Mucosa of rectum (tissue), 2 donors: ENCODE results near the gene PARD3B.

Experiments used
- H3K27ac ChIP-seq, 2 donors: one replicate each; pipeline ENCODE4 v1.7.0; 2013; ENCODE audit warnings: inconsistent platforms in 2 of 2, low read depth in 2 of 2, low read length in 2 of 2
- H3K27me3 ChIP-seq, 2 donors: one replicate each; pipeline ENCODE4 v1.7.0; 2013; ENCODE audit warnings: low read length in 2 of 2; ENCODE audit not compliant: control insufficient read depth in 2 of 2, insufficient read depth in 2 of 2
- H3K36me3 ChIP-seq, 2 donors: one replicate each; pipeline ENCODE4 v1.7.0; 2013; ENCODE audit warnings: low read length in 2 of 2; ENCODE audit not compliant: control insufficient read depth in 2 of 2, insufficient read depth in 2 of 2
- H3K4me1 ChIP-seq, 2 donors: one replicate each; pipeline ENCODE4 v1.7.0; 2013; ENCODE audit warnings: low read length in 2 of 2, mild to moderate bottlenecking in 1 of 2; ENCODE audit not compliant: control insufficient read depth in 2 of 2, insufficient read depth in 2 of 2
- H3K4me3 ChIP-seq, 2 donors: one replicate each; pipeline ENCODE4 v1.7.0; 2013; ENCODE audit warnings: low read length in 2 of 2
- H3K9ac ChIP-seq, 2 donors: one replicate each; pipeline ENCODE4 v1.7.0; 2013; ENCODE audit warnings: low read length in 2 of 2, low read depth in 1 of 2, mild to moderate bottlenecking in 1 of 2
- H3K9me3 ChIP-seq, 2 donors: one replicate each; pipeline ENCODE4 v1.7.0; 2013; ENCODE audit warnings: low read length in 2 of 2; ENCODE audit not compliant: control insufficient read depth in 2 of 2
- donor health status: healthy.
- donor health status: Normal muscosa, but diverticular disease.

PARD3B gene

DNA sequence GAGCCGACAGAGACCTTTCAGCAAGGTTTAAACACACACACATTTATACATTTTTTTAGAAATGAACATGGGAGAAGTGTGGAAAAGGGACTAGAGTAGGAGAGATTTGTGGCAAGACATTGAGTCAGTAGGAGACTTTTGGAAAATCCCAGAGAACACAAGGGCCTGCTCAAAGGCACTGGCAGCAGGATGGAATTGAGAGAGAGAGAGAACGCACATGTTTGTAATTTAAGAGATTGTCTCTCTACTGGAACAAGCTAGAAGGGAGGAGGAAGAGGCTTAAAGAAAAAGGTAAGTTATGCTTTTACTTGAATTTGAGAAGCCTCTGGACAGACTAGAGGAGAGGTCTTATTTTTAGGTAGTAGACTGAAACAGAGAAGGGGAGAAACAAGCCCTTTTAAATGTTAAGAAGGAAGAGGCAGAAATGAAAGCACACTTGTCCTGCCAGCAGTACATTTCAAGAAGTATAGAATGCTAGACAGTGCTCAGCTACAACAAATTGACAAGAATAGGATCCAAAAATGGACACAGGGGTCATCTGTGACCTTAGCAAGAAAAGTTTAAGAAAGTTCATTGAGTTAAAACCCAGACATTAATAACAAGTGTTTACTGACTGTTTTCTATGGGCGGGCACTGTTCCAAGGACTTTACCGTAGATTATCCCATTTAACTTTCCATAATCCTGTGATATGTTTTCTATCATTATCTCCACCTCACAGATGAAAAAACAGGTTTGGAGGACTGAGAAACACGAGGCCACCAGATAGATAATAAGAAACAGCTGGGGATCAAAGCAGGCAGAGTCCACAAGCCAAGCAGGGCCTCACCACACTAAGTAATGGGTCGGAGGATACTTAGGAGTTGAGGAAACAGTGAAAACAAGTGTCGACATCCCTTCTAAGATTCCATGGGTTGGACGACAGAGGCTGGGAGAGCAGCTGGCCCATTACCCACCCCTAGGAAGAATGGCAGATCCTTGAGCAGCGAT is 830.5 kb downstream of the PARD3B start:
- H3K27me3 ChIP-seq, result no peaks in the 10 kb centered on the region
- no peak overlapping the region for H3K27ac ChIP-seq
- H3K4me1 ChIP-seq, result no peaks in the 10 kb centered on the region
- H3K36me3 ChIP-seq, result no peaks in the 10 kb centered on the region
- no peak overlapping the region for H3K4me3 ChIP-seq
- H3K9me3 ChIP-seq, result no peaks in the 10 kb centered on the region
- H3K9ac ChIP-seq, result no peak overlapping the region

DNA sequence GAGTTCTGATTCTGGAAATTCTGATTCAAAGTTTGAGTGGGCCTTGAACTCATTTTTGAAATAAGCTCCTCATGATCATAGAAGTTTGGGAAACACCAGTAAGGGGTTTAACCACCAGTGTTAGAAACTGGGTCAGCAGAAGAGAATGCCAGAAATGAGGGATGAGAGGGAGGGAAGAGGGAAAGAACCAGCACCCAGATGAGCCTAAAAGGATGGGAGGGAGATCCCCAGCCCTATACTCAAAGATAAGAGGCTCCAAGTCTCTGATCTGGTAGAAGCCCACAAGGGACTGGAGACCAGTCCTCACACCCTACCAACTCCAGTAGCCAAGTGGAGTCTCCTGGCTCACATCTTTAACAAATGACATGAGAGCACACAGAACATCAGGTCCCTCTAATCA is 832.0 kb downstream of the PARD3B start:
- Histone ChIP-seq H3K9me3 (no peaks in the 10 kb centered on the region), H3K4me3 (no peak overlapping the region)

DNA sequence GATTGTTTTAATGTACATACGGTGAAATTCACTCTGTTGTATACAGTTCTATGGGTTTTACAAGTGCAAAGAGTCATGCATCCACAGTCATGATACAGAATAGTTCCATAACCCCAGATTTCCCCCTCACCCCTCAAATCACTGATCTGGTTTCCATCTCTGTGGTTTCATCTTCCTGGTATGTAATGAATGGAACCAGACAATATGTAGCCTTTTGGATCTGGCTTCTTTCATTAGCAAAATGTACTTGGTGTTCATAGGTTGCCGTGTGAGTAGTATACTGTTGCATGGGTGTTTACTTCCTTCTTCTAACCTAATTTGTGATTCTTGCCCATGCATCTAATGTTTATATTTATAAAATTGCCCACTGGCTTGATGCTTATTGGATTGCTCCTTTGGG is 838.3 kb downstream of the PARD3B start:
- Histone ChIP-seq H3K36me3 (no peaks in the 10 kb centered on the region), H3K27me3 (no peaks in the 10 kb centered on the region), H3K27ac (no peak overlapping the region), H3K9ac (no peak overlapping the region), H3K4me1 (no peaks in the 10 kb centered on the region), H3K9me3 (no peaks in the 10 kb centered on the region), H3K4me3 (no peak overlapping the region)

More for the DNA sequence above, 832.0 kb downstream of the PARD3B start:
- no peaks in the 10 kb centered on the region for H3K4me1 ChIP-seq
- H3K36me3 ChIP-seq, result no peaks in the 10 kb centered on the region
- H3K27ac ChIP-seq, result no peak overlapping the region
- no peaks in the 10 kb centered on the region for H3K27me3 ChIP-seq
- H3K9ac ChIP-seq, result no peak overlapping the region

DNA sequence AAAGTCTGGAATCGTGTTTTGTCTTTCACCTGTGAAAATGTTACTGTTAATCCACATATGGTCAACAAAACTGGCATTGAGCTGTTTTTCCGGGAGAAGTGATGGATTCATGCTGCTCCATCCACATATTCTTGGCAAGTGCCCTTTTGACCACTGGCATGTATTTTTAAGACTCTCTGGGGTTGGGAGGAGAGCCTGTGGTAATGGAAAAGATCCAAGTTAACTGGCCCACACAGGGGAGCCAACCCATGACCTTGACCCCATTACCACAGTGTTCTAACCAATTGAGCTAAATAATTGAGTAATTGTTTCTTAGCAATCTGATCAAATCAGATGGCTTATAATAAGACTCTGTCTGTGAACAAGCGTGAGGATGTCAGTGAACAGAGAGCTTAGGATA is 840.8 kb downstream of the PARD3B start:
- Histone ChIP-seq H3K4me3 (no peak overlapping the region), H3K36me3 (no peaks in the 10 kb centered on the region), H3K27ac (no peak overlapping the region), H3K9me3 (no peaks in the 10 kb centered on the region), H3K27me3 (no peaks in the 10 kb centered on the region), H3K4me1 (no peaks in the 10 kb centered on the region), H3K9ac (no peak overlapping the region)

DNA sequence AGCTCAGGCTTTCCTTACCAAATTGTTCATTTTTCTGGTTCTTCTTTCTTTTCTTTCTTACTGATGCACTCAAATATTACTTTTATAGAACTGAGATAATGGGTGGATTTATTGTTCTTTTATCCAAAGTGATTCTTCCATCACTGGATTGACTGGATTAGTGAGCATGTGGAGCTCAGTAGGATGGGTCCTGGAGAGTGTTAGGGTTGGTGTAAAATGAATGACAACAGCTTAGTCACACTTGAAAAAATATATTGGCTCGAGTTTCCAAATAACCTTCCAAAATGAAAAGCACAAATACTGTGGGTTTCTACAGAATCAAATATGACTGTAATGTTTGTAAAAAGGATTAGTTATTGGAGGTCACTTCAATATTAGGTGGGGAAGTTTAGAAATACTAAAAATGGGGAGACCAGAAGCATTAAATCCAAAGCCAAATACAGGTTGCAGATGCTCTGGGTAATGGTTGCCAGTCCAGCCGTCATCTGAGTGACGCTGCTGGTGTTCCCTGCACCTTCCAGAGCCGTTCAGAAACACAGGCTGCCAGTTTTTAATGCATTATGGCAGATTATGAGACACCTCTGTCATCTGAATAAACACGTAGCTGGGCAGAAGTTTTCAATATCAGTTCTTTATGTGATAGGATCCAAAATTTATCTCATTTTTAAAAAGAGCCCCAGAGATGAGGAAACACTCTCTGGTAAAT is 842.2 kb downstream of the PARD3B start:
- Histone ChIP-seq H3K9me3 (no peaks in the 10 kb centered on the region), H3K4me3 (no peak overlapping the region), H3K27me3 (no peaks in the 10 kb centered on the region), H3K9ac (no peak overlapping the region), H3K27ac (no peak overlapping the region), H3K36me3 (no peaks in the 10 kb centered on the region), H3K4me1 (no peaks in the 10 kb centered on the region)

DNA sequence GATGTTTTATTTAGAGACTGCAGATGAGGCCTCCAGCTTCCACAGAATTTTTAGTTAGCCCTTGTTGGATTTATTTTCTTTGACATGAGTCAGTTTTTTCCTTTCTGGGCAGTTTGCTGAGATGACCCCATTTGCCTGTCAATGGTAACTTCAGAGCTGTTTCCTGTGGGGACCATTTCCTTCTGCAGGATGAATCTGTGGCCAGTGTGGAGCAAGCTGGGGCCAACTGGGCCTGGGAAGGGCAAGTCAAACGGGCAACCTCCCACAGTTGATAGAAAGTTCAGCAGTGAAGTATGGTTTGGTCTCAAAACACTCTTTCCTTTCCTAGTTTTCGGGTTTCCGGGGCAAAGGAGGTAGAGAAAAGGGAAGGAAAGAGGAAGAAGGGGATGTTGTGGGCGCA is 845.6 kb downstream of the PARD3B start:
- no peak overlapping the region for H3K4me3 ChIP-seq
- no peak overlapping the region for H3K9ac ChIP-seq
- no peaks in the 10 kb centered on the region for H3K9me3 ChIP-seq
- H3K4me1 ChIP-seq, result no peaks in the 10 kb centered on the region
- H3K36me3 ChIP-seq, result no peaks in the 10 kb centered on the region
- no peak overlapping the region for H3K27ac ChIP-seq
- no peaks in the 10 kb centered on the region for H3K27me3 ChIP-seq

DNA sequence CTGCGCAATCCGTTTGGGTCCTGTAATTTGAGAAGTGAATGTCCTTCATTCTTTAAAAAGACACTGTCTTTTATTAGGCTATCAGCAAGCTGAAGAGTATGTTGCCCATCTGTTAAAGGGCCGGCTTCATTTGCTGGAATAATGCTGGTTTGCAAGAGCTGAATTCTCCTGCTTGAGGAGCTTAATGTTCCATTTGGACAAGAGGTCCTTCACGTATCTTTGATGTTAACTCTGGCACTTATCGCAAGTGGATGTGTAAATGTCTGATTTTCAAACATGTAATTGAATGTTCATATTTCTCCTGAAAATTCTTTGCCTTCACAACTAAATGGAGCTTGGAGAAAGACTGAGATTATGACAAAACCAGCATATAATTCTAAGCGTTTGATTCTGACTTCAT is 856.2 kb downstream of the PARD3B start:
- no peaks in the 10 kb centered on the region for H3K4me1 ChIP-seq
- H3K36me3 ChIP-seq, result no peaks in the 10 kb centered on the region
- H3K4me3 ChIP-seq, result no peak overlapping the region
- no peaks in the 10 kb centered on the region for H3K9me3 ChIP-seq
- no peaks in the 10 kb centered on the region for H3K27me3 ChIP-seq
- H3K27ac ChIP-seq, result no peak overlapping the region
- no peak overlapping the region for H3K9ac ChIP-seq

DNA sequence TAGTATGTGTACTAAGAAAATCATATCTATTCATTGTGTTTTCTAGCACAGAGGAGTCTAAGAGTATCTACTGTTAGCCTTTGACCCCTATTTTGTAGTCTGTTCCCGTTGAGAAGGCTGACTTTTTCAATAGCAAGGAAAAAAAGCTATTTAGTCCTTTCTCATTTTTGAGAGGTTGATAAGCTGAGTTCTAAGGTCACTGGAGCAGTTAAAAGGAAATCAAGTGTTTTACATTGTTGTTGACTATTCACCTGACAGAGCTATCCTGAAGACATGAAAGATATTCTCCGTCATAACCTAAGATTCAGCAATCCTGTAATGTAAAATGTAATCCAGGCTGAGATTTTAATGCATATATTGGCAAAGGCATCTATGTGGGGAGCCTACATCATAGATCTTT is 856.7 kb downstream of the PARD3B start:
- Histone ChIP-seq H3K36me3 (no peaks in the 10 kb centered on the region), H3K27ac (no peak overlapping the region), H3K4me1 (no peaks in the 10 kb centered on the region), H3K9me3 (no peaks in the 10 kb centered on the region), H3K27me3 (no peaks in the 10 kb centered on the region), H3K4me3 (no peak overlapping the region), H3K9ac (no peak overlapping the region)

DNA sequence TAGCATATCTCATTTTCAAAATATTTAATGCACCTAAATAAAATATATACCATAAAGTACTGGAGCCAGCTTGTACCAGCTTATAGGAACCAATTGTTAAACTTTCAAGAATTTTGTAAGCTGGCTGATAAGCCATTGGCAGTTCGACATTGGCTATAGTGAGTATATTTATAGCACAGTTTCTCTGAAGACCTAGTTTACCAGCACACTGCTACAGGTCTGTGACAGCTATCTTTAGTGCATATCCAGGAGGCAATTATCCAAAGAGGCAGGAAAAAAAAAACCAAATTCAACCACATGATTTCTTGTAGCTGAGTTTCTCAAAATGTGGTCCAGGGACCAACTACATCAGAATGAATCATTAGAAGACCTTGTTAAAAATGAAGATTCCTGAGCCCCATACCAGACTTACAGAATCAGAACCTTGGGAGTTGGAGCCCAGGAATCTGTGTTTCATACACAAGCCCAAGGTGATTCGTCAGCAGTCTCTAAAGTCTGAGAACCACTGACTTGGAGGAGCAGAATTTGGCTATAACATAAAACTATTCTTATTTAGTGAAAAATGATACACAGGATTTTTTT is 858.1 kb downstream of the PARD3B start:
- Histone ChIP-seq H3K36me3 (no peaks in the 10 kb centered on the region), H3K27ac (no peak overlapping the region), H3K4me3 (no peak overlapping the region), H3K27me3 (no peaks in the 10 kb centered on the region), H3K9me3 (no peaks in the 10 kb centered on the region), H3K4me1 (no peaks in the 10 kb centered on the region), H3K9ac (no peak overlapping the region)

DNA sequence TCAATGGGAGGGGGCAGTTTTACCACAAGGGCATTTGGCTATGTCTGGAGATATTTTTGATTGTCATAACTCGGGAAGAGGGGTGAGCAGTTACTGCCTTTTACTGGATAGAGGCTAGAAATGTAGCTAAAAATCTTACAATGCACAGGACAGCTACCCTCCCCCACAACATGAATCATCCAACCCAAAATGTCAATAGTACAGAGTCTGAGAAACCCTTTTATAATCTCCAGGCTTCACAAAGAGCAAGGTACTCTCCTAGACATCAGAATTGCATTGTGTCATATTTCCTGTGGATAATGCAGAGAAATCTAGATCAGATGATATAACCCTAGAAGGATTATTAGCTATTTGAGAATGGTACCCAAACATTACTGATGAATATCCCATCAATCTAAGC is 859.9 kb downstream of the PARD3B start:
- Histone ChIP-seq H3K9me3 (no peaks in the 10 kb centered on the region), H3K36me3 (no peaks in the 10 kb centered on the region)

More for the DNA sequence above, 859.9 kb downstream of the PARD3B start:
- no peak overlapping the region for H3K9ac ChIP-seq
- no peaks in the 10 kb centered on the region for H3K4me1 ChIP-seq
- H3K27ac ChIP-seq, result no peak overlapping the region
- H3K4me3 ChIP-seq, result no peak overlapping the region
- H3K27me3 ChIP-seq, result no peaks in the 10 kb centered on the region
